ENCODE data around the gene DLG1.

DNA sequence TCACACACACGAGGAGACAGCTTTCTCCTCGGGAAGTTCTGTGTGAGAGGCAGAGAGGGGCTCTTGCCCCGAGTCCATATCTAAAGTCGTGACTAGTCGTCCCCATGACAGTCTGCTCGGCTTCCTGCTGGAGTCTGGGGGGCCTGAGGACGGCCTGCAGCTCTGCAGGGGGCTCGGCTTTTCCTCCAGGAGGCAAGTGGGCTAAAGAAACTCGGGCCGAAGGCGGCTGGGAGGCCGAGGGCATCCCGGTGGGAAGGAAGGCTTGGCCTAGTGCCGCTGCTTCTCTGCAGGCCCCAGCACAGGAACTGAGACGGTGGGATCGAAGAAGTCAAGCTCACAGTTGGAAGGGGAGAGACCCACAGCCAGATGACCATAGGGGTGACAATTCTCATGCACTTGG lies 304.4 kb downstream of the DLG1 start:
- TF ChIP-seq ZNF274 (IDR thresholded peaks at IDR 0.05; ENCODE audit: low read depth, low read length) (no peak), YY1 (IDR thresholded peaks at IDR 0.05; ENCODE audit: insufficient read depth, insufficient read length) (no peak)
